Neural progenitor cell (in vitro differentiated cells): ENCODE data around the gene CDH13. TPM values are rescaled to one million over a fixed set of nuclear protein-coding genes. Genes with fewer than 3 reads are reported as not detected.

ENCODE experiments used
- DNase-seq: peaks from one replicate; pipeline ENCODE4 v3.0.0-alpha.2; 2016; ENCODE audit warnings: low spot score
- H2AFZ ChIP-seq: fragments of 200-600 bp; sonication (generic); replicated peaks from 2 replicates; pipeline ENCODE4 v1.6.1; 2016; ENCODE audit warnings: antibody characterized with exemption
- H3F3A ChIP-seq: fragments of 200-600 bp; sonication (generic); 2 replicates; pipeline ENCODE4 v1.6.1; 2016; ENCODE audit warnings: antibody characterized with exemption, low read depth
- H3K27ac ChIP-seq: fragments of 200-600 bp; sonication (generic); 2 replicates; pipeline ENCODE4 v1.5.1; 2016; ENCODE audit warnings: mild to moderate bottlenecking
- H3K27me3 ChIP-seq: fragments of 200-600 bp; sonication (generic); 2 replicates; pipeline ENCODE4 v1.6.1; 2016; ENCODE audit warnings: mild to moderate bottlenecking, moderate library complexity
- H3K36me3 ChIP-seq: fragments of 200-600 bp; sonication (generic); 2 replicates; pipeline ENCODE4 v1.5.1; 2016
- H3K4me1 ChIP-seq: fragments of 200-600 bp; sonication (generic); 2 replicates; pipeline ENCODE4 v1.6.1; 2016; ENCODE audit warnings: mixed run types
- H3K4me2 ChIP-seq: fragments of 200-600 bp; sonication (generic); 2 replicates; pipeline ENCODE4 v1.6.1; 2016
- H3K4me3 ChIP-seq: fragments of 200-600 bp; sonication (generic); 2 replicates; pipeline ENCODE4 v1.5.1; 2016
- H3K79me2 ChIP-seq: fragments of 200-600 bp; sonication (generic); 2 replicates; pipeline ENCODE4 v1.6.1; 2016; ENCODE audit warnings: low read depth
- H3K9ac ChIP-seq: fragments of 200-600 bp; sonication (generic); 2 replicates; pipeline ENCODE4 v1.6.1; 2016
- H3K9me3 ChIP-seq: fragments of 200-600 bp; sonication (generic); 2 replicates; pipeline ENCODE4 v1.5.1; 2016; ENCODE audit warnings: low read depth
- H4K20me1 ChIP-seq: fragments of 200-600 bp; sonication (generic); 2 replicates; pipeline ENCODE4 v1.6.1; 2016; ENCODE audit warnings: low read depth
- H3K27ac Mint-ChIP-seq: 3 replicates; pipeline ENCODE4 v1.8.0; 2021; ENCODE audit warnings: mixed read lengths
- H3K27me3 Mint-ChIP-seq: 2 replicates; pipeline ENCODE4 v1.8.0; 2022; ENCODE audit warnings: low read depth, mild to moderate bottlenecking, inconsistent platforms, moderate library complexity, mixed read lengths; ENCODE audit not compliant: insufficient read depth
- H3K36me3 Mint-ChIP-seq: 3 replicates; pipeline ENCODE4 v1.8.0; 2021; ENCODE audit warnings: mixed read lengths
- H3K4me1 Mint-ChIP-seq: 3 replicates; pipeline ENCODE4 v1.8.0; 2021; ENCODE audit warnings: mixed read lengths
- H3K4me3 Mint-ChIP-seq: 3 replicates; pipeline ENCODE4 v1.8.0; 2021; ENCODE audit warnings: mild to moderate bottlenecking, moderate library complexity, mixed read lengths
- H3K9me3 Mint-ChIP-seq: 3 replicates; pipeline ENCODE4 v1.8.0; 2020; ENCODE audit warnings: mixed read lengths
- CTCF ChIP-seq: fragments of 200-600 bp; sonication (generic); IDR thresholded peaks from 2 replicates; pipeline ENCODE4 v1.5.1; 2017; ENCODE audit warnings: antibody characterized with exemption, mild to moderate bottlenecking
- EZH2 ChIP-seq: fragments of 200-600 bp; sonication (generic); IDR thresholded peaks from 2 replicates; pipeline ENCODE4 v1.6.1; 2017; ENCODE audit warnings: antibody characterized with exemption, mild to moderate bottlenecking, moderate library complexity
- EZH2phosphoT487 ChIP-seq: fragments of 200-600 bp; sonication (generic); IDR thresholded peaks from 2 replicates; pipeline ENCODE4 v1.6.1; 2017; ENCODE audit warnings: antibody characterized with exemption
- total RNA-seq: library from RNA; depleted of rRNA; stranded (reverse); fragments of >200 nt; gene quantifications from 2 replicates; pipeline ENCODE4 v1.2.3, GENCODE V29; 2015; ENCODE audit warnings: low replicate concordance

The CDH13 gene
- total RNA-seq, 1 donor from 2014 or later: 3.0 TPM

- no peaks in the 10 kb centered on the region for H3K79me2 ChIP-seq
- H3K36me3 Mint-ChIP-seq: peaks cover 2% of the 10 kb centered on the region
- peaks cover 6% of the 10 kb centered on the region for H3K9me3 Mint-ChIP-seq
- H3K4me2 ChIP-seq: no peak overlapping the region
- H3K9ac ChIP-seq: no peak overlapping the region
- peaks cover 31% of the 10 kb centered on the region for H3K4me1 Mint-ChIP-seq
- H3K27ac Mint-ChIP-seq: no peak overlapping the region
- H2AFZ ChIP-seq: no peak overlapping the region
- H3F3A ChIP-seq: no peaks in the 10 kb centered on the region
- no peak overlapping the region for H3K4me3 Mint-ChIP-seq
- H3K27me3 ChIP-seq: no peaks in the 10 kb centered on the region
- DNase-seq: no peak
- H3K27me3 Mint-ChIP-seq: peaks cover 15% of the 10 kb centered on the region
- H3K9me3 ChIP-seq: no peaks in the 10 kb centered on the region
- TF ChIP-seq CTCF (no peak), EZH2phosphoT487 (no peak), EZH2 (no peak)
- no peak overlapping the region for H3K4me3 ChIP-seq
- H3K4me1 ChIP-seq: no peaks in the 10 kb centered on the region
- no peak overlapping the region for H3K27ac ChIP-seq
- H3K36me3 ChIP-seq: no peaks in the 10 kb centered on the region
- H4K20me1 ChIP-seq: no peaks in the 10 kb centered on the region
Measured at GRCh38 chr16:83743241-83743640, 1116.5 kb downstream of the CDH13 start.

GRCh38 chr16:83743720-83744119, 1117.0 kb downstream of the CDH13 start:
- no peaks in the 10 kb centered on the region for H3K9me3 ChIP-seq
- Mint-ChIP-seq H3K36me3 (peaks cover 2% of the 10 kb centered on the region), H3K4me3 (no peak overlapping the region), H3K27ac (no peak overlapping the region), H3K27me3 (peaks cover 16% of the 10 kb centered on the region), H3K4me1 (peaks cover 36% of the 10 kb centered on the region), H3K9me3 (peaks cover 7% of the 10 kb centered on the region)
- H3K4me3 ChIP-seq: no peak overlapping the region
- no peak overlapping the region for H3K27ac ChIP-seq
- no peak overlapping the region for H3K4me2 ChIP-seq
- H3K4me1 ChIP-seq: no peaks in the 10 kb centered on the region
- H3K79me2 ChIP-seq: no peaks in the 10 kb centered on the region
- no peaks in the 10 kb centered on the region for H3K36me3 ChIP-seq
- H3F3A ChIP-seq: no peaks in the 10 kb centered on the region
- H4K20me1 ChIP-seq: no peaks in the 10 kb centered on the region
- H2AFZ ChIP-seq: no peak overlapping the region
- DNase-seq: no peak
- TF ChIP-seq CTCF (no peak), EZH2phosphoT487 (no peak), EZH2 (no peak)
- no peak overlapping the region for H3K9ac ChIP-seq
- no peaks in the 10 kb centered on the region for H3K27me3 ChIP-seq

- H4K20me1 ChIP-seq: no peaks in the 10 kb centered on the region
- H3K4me1 Mint-ChIP-seq: peaks cover 38% of the 10 kb centered on the region
- no peak overlapping the region for H3K27ac ChIP-seq
- H3K27ac Mint-ChIP-seq: peak overlapping the region; percentile 84
- no peaks in the 10 kb centered on the region for H3K4me1 ChIP-seq
- no peak overlapping the region for H2AFZ ChIP-seq
- peaks cover 13% of the 10 kb centered on the region for H3K27me3 Mint-ChIP-seq
- H3K36me3 ChIP-seq: no peaks in the 10 kb centered on the region
- H3K79me2 ChIP-seq: no peaks in the 10 kb centered on the region
- H3K36me3 Mint-ChIP-seq: peaks cover 4% of the 10 kb centered on the region
- no peak overlapping the region for H3K4me3 Mint-ChIP-seq
- H3K9ac ChIP-seq: no peak overlapping the region
- no peak for TF ChIP-seq EZH2
- TF ChIP-seq EZH2phosphoT487: no peak
- TF ChIP-seq CTCF: no peak
- H3F3A ChIP-seq: no peaks in the 10 kb centered on the region
- H3K27me3 ChIP-seq: no peaks in the 10 kb centered on the region
- no peak for DNase-seq
- no peaks in the 10 kb centered on the region for H3K9me3 ChIP-seq
- peaks cover 13% of the 10 kb centered on the region for H3K9me3 Mint-ChIP-seq
- no peak overlapping the region for H3K4me2 ChIP-seq
- H3K4me3 ChIP-seq: no peak overlapping the region
Measured at GRCh38 chr16:83744441-83744981, 1117.7 kb downstream of the CDH13 start.
